ENCODE data around the gene SPATA9.

Gene SPATA9, protein sequence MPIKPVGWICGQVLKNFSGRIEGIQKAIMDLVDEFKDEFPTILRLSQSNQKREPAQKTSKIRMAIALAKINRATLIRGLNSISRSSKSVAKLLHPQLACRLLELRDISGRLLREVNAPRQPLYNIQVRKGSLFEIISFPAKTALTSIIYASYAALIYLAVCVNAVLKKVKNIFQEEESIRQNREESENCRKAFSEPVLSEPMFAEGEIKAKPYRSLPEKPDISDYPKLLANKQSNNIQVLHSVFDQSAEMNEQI

DNA sequence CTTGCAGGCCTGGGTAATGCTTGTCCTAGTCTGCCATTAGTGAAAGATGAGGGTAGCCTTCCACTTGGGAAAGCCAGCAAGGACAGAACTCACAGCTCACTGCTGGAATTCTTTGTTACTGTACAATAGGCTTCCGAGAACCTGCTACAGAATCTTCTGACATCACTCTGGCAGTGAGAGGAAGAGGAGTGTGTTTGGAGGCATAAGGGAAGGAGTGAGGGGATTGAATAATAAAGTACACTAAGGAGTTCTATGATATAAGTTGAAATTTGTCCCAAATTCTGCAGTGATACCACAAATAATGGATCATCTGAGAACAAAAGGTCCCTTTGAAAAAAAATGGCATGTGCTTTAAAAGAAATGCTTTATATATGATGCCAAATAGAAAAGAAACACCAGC, at the start of gene SPATA9:
SPATA9 (minus strand) TSS at position 101 of the 400 bp plus-strand sequence. CDS start 137 bp downstream, outside the sequence.
- H3K4me3 ChIP-seq (ENCODE audit: low read length), result no peak within 1 kb of the TSS
- DNase-seq (ENCODE audit: low read depth), result no peak
- TF ChIP-seq CTCF (conservative IDR thresholded peaks at IDR 0.05; ENCODE audit: low read length), result no peak

- peak; percentile 52 for DNase-seq (ENCODE audit: low read depth)
- TF ChIP-seq CTCF (conservative IDR thresholded peaks at IDR 0.05; ENCODE audit: low read length), result no peak
- H3K4me3 ChIP-seq (ENCODE audit: low read length), result peak overlapping the region; percentile 85
These were observed 49.1 kb upstream of the SPATA9 start for GRCh38 chr5:95731571-95732554.

GRCh38 chr5:95730730-95731570, 48.2 kb upstream of the SPATA9 start, which contains the start of gene RHOBTB3:
Gene RHOBTB3, plus strand, starts transcription at chr5:95731336. Its CDS starts 347 bp downstream, at chr5:95731683.
- peak; percentile 94 for DNase-seq (ENCODE audit: low read depth)
- H3K4me3 ChIP-seq (ENCODE audit: low read length), result peak within 1 kb of the TSS; percentile 85
- no peak; the same call in 1 of the 2 replicates for TF ChIP-seq CTCF (conservative IDR thresholded peaks at IDR 0.05; ENCODE audit: low read length)

- TF ChIP-seq CTCF (conservative IDR thresholded peaks at IDR 0.05; ENCODE audit: low read length), result no peak
- peak overlapping the region; percentile 85 for H3K4me3 ChIP-seq (ENCODE audit: low read length)
- no peak for DNase-seq (ENCODE audit: low read depth)
These were observed 47.4 kb upstream of the SPATA9 start for GRCh38 chr5:95730011-95730700.

- TF ChIP-seq CTCF (conservative IDR thresholded peaks at IDR 0.05; ENCODE audit: low read length), result no peak
- no peak for DNase-seq (ENCODE audit: low read depth)
- H3K4me3 ChIP-seq (ENCODE audit: low read length), result no peak overlapping the region
These were observed 46.6 kb upstream of the SPATA9 start for GRCh38 chr5:95729115-95730010.
